Prostate gland (tissue), 2 donors: ENCODE results near the gene MORC1.

ENCODE experiments used
- POLR2AphosphoS5 ChIP-seq: sonication (generic); formaldehyde crosslinking; IDR thresholded peaks from one replicate; pipeline ENCODE4 v1.6.1; 2017; ENCODE audit warnings: antibody characterized with exemption
- TF ChIP-seq, protein P1 (sequence below), 4 experiments: fragments of 200-600 bp in 2 of 4; fragments of 450-650 bp in 2 of 4; sonication (generic) in 2 of 4; IDR thresholded peaks; 1 replicate in 3 of 4; 2 replicates in 1 of 4; pipeline ENCODE4 v1.5.1; 2016 to 2019; ENCODE audit warnings: antibody characterized with exemption in 4 of 4, mild to moderate bottlenecking in 2 of 4, moderate library complexity in 2 of 4

DNA sequence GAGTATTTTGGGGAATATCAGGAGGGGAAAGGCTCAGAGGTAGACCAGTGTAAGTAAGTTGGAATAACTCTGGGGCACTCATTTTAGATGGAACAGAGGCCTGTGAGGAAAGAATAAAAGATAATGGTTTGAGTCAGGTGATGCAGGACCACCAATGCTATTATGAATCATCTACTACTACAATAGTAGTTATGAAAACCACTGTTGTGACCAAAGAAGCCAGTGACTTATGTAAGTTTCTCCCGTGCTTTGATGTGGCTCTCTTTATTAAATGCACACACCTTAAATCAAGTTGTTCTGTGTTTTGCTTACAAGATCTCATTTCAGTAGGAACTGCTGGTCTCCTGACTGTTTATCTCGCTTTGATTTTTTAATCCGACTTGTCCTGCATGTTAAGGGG, 151.2 kb downstream of the MORC1 start:
- TF ChIP-seq, protein P1, sequence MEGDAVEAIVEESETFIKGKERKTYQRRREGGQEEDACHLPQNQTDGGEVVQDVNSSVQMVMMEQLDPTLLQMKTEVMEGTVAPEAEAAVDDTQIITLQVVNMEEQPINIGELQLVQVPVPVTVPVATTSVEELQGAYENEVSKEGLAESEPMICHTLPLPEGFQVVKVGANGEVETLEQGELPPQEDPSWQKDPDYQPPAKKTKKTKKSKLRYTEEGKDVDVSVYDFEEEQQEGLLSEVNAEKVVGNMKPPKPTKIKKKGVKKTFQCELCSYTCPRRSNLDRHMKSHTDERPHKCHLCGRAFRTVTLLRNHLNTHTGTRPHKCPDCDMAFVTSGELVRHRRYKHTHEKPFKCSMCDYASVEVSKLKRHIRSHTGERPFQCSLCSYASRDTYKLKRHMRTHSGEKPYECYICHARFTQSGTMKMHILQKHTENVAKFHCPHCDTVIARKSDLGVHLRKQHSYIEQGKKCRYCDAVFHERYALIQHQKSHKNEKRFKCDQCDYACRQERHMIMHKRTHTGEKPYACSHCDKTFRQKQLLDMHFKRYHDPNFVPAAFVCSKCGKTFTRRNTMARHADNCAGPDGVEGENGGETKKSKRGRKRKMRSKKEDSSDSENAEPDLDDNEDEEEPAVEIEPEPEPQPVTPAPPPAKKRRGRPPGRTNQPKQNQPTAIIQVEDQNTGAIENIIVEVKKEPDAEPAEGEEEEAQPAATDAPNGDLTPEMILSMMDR (IDR thresholded peaks at IDR 0.05) = no peak
- TF ChIP-seq POLR2AphosphoS5 = no peak
